MM.1S (cell line): ENCODE measurements around the gene PRRX2.

ENCODE experiments used
- DNase-seq: peaks from one replicate; pipeline ENCODE4 v3.0.0-alpha.2; 2015
- H2AFZ ChIP-seq: fragments of 300-600 bp; sonication (generic); 2 replicates; pipeline ENCODE4 v1.6.0; 2016; ENCODE audit warnings: antibody characterized with exemption, low read length
- H3F3A ChIP-seq: fragments of 300-600 bp; sonication (generic); 2 replicates; pipeline ENCODE4 v1.6.1; 2016; ENCODE audit warnings: mild to moderate bottlenecking, antibody characterized with exemption, low read length, moderate library complexity, mixed read lengths; ENCODE audit not compliant: insufficient read depth
- H3K27ac ChIP-seq: fragments of 300-600 bp; sonication (generic); 2 replicates; pipeline ENCODE4 v1.5.1; 2016; ENCODE audit warnings: mild to moderate bottlenecking, low read length
- H3K27me3 ChIP-seq: fragments of 300-600 bp; sonication (generic); replicated peaks from 2 replicates; pipeline ENCODE4 v1.6.0; 2016; ENCODE audit warnings: low read length; ENCODE audit not compliant: insufficient read depth
- H3K36me3 ChIP-seq: fragments of 300-600 bp; sonication (generic); replicated peaks from 2 replicates; pipeline ENCODE4 v1.6.1; 2016; ENCODE audit warnings: mild to moderate bottlenecking, low read length, mixed read lengths; ENCODE audit not compliant: insufficient read depth
- H3K4me1 ChIP-seq: fragments of 300-600 bp; sonication (generic); 2 replicates; pipeline ENCODE4 v1.6.1; 2016; ENCODE audit warnings: low read length, mixed read lengths
- H3K4me2 ChIP-seq: fragments of 300-600 bp; sonication (generic); 2 replicates; pipeline ENCODE4 v1.6.0; 2016; ENCODE audit warnings: low read depth, low read length
- H3K4me3 ChIP-seq: fragments of 300-600 bp; sonication (generic); 2 replicates; pipeline ENCODE4 v1.5.1; 2016; ENCODE audit warnings: low read length, mixed read lengths
- H3K79me2 ChIP-seq: fragments of 300-600 bp; sonication (generic); 2 replicates; pipeline ENCODE4 v1.6.1; 2016; ENCODE audit warnings: mixed run types, low read length, mixed read lengths
- H3K9ac ChIP-seq: fragments of 300-600 bp; sonication (generic); 2 replicates; pipeline ENCODE4 v1.6.1; 2016; ENCODE audit warnings: low read length, mixed read lengths
- H3K9me2 ChIP-seq: fragments of 300-600 bp; sonication (generic); replicated peaks from 2 replicates; pipeline ENCODE4 v1.6.1; 2016; ENCODE audit warnings: mild to moderate bottlenecking, low read length, mixed read lengths; ENCODE audit not compliant: insufficient read depth
- H3K9me3 ChIP-seq: fragments of 300-600 bp; sonication (generic); replicated peaks from 2 replicates; pipeline ENCODE4 v1.6.1; 2016; ENCODE audit warnings: mild to moderate bottlenecking, low read length, mixed read lengths; ENCODE audit not compliant: insufficient read depth
- H4K20me1 ChIP-seq: fragments of 300-600 bp; sonication (generic); 2 replicates; pipeline ENCODE4 v1.6.1; 2016; ENCODE audit warnings: mild to moderate bottlenecking, low read length, moderate library complexity, mixed read lengths; ENCODE audit not compliant: insufficient read depth
- CTCF ChIP-seq: fragments of 300-600 bp; sonication (generic); IDR thresholded peaks from 2 replicates; pipeline ENCODE4 v1.5.1; 2016; ENCODE audit warnings: antibody characterized with exemption, low read length, mixed read lengths
- EZH2 ChIP-seq: fragments of 300-600 bp; sonication (generic); optimal IDR thresholded peaks from 2 replicates; pipeline ENCODE3; 2017; ENCODE audit warnings: low read depth, mild to moderate bottlenecking, antibody characterized with exemption, low read length, mixed read lengths
- EZH2phosphoT487 ChIP-seq: fragments of 300-600 bp; sonication (generic); IDR thresholded peaks from 2 replicates; pipeline ENCODE4 v1.6.1; 2018; ENCODE audit warnings: antibody characterized with exemption, low read length

PRRX2 gene

GRCh38 chr9:129688285-129689043 lies 23.0 kb downstream of the PRRX2 start:
- H3K27me3 ChIP-seq: peaks cover 90% of the 10 kb centered on the region
- H3K36me3 ChIP-seq: no peaks in the 10 kb centered on the region
- H4K20me1 ChIP-seq: no peaks in the 10 kb centered on the region
- H3K79me2 ChIP-seq: no peaks in the 10 kb centered on the region
- H3K9ac ChIP-seq: no peak overlapping the region
- H3K27ac ChIP-seq: no peak overlapping the region
- TF ChIP-seq EZH2phosphoT487 (no peak), EZH2 (no peak), CTCF (no peak)
- H3K4me3 ChIP-seq: no peak overlapping the region
- H3K4me1 ChIP-seq: no peaks in the 10 kb centered on the region
- H3F3A ChIP-seq: no peaks in the 10 kb centered on the region
- DNase-seq: no peak
- H3K9me2 ChIP-seq: no peaks in the 10 kb centered on the region
- H3K9me3 ChIP-seq: no peaks in the 10 kb centered on the region
- H2AFZ ChIP-seq: no peak overlapping the region
- no peak overlapping the region for H3K4me2 ChIP-seq

- Histone ChIP-seq H3K27me3 (peaks cover 93% of the 10 kb centered on the region), H3K9ac (no peak overlapping the region), H3K9me2 (no peaks in the 10 kb centered on the region), H3K36me3 (no peaks in the 10 kb centered on the region), H4K20me1 (no peaks in the 10 kb centered on the region), H3K27ac (no peak overlapping the region), H3K4me2 (no peak overlapping the region), H3K4me3 (no peak overlapping the region), H3F3A (no peaks in the 10 kb centered on the region), H3K4me1 (no peaks in the 10 kb centered on the region), H2AFZ (no peak overlapping the region), H3K9me3 (no peaks in the 10 kb centered on the region), H3K79me2 (no peaks in the 10 kb centered on the region)
- TF ChIP-seq CTCF (no peak), EZH2 (no peak), EZH2phosphoT487 (no peak)
- DNase-seq: no peak
Measured at GRCh38 chr9:129692534-129692933, 27.1 kb downstream of the PRRX2 start.

GRCh38 chr9:129693741-129694140 lies 28.3 kb downstream of the PRRX2 start:
- Histone ChIP-seq H3K4me3 (no peak overlapping the region), H3K27ac (no peak overlapping the region), H3K4me2 (no peak overlapping the region), H3K79me2 (no peaks in the 10 kb centered on the region), H3F3A (no peaks in the 10 kb centered on the region), H3K27me3 (peaks cover 93% of the 10 kb centered on the region), H3K4me1 (no peaks in the 10 kb centered on the region), H3K9me2 (no peaks in the 10 kb centered on the region), H3K9ac (no peak overlapping the region), H3K9me3 (no peaks in the 10 kb centered on the region), H4K20me1 (no peaks in the 10 kb centered on the region), H3K36me3 (no peaks in the 10 kb centered on the region), H2AFZ (no peak overlapping the region)
- no peak for TF ChIP-seq EZH2phosphoT487
- no peak for TF ChIP-seq CTCF
- no peak for TF ChIP-seq EZH2
- no peak for DNase-seq
